DND-41 (cell line): Measurements from ENCODE around the gene HS2ST1.

Source experiments
- ATAC-seq: fragments of 200-7000 bp; cut with Tn5 transposase; 3 replicates; pipeline ENCODE4 v1.9.1; 2021; ENCODE audit warnings: low read depth; ENCODE audit not compliant: insufficient read depth
- DNase-seq: peaks from one replicate; pipeline ENCODE4 v3.0.0-alpha.2; 2020
- H2AFZ ChIP-seq: 2 replicates; pipeline ENCODE4 v1.6.0; 2012; ENCODE audit warnings: low read depth, low read length
- H3K27ac ChIP-seq: 2 replicates; pipeline ENCODE4 v1.5.1; 2012; ENCODE audit warnings: low read length, inconsistent platforms
- H3K27me3 ChIP-seq: fragments of 200-600 bp; sonication (generic); 2 replicates; pipeline ENCODE4 v1.6.0; 2012; ENCODE audit warnings: low read length, mild to moderate bottlenecking, inconsistent platforms; ENCODE audit not compliant: insufficient read depth, poor library complexity
- H3K36me3 ChIP-seq: 2 replicates; pipeline ENCODE4 v1.5.1; 2012; ENCODE audit warnings: low read length, inconsistent platforms; ENCODE audit not compliant: insufficient read depth
- H3K4me1 ChIP-seq: 2 replicates; pipeline ENCODE4 v1.5.1; 2012; ENCODE audit warnings: mild to moderate bottlenecking, low read length; ENCODE audit not compliant: insufficient read depth
- H3K4me2 ChIP-seq: 2 replicates; pipeline ENCODE4 v1.6.0; 2012; ENCODE audit warnings: mild to moderate bottlenecking, moderate library complexity, low read length, inconsistent platforms; ENCODE audit not compliant: insufficient read depth
- H3K4me3 ChIP-seq, 2 experiments: fragments of 200-600 bp in 1 of 2; shearing (Covaris generic) in 1 of 2; 2 replicates each; pipeline ENCODE4 v1.5.1; 2012 to 2016; ENCODE audit warnings: inconsistent platforms in 2 of 2, low read length in 2 of 2, mild to moderate bottlenecking in 2 of 2, low read depth in 1 of 2, moderate library complexity in 1 of 2
- H3K79me2 ChIP-seq: 2 replicates; pipeline ENCODE4 v1.6.0; 2012; ENCODE audit warnings: low read length, inconsistent platforms; ENCODE audit not compliant: insufficient read depth
- H3K9ac ChIP-seq: 2 replicates; pipeline ENCODE4 v1.6.0; 2012; ENCODE audit warnings: low read depth, mild to moderate bottlenecking, inconsistent platforms, low read length, moderate library complexity
- H3K9me3 ChIP-seq: 2 replicates; pipeline ENCODE4 v1.5.1; 2012; ENCODE audit warnings: low read length, moderate library complexity, mild to moderate bottlenecking, inconsistent platforms; ENCODE audit not compliant: insufficient read depth, severe bottlenecking
- H4K20me1 ChIP-seq: 2 replicates; pipeline ENCODE4 v1.6.0; 2012; ENCODE audit warnings: low read length; ENCODE audit not compliant: insufficient read depth
- EZH2 ChIP-seq: IDR thresholded peaks from 3 replicates; pipeline ENCODE4 v1.6.1; 2012; ENCODE audit warnings: borderline replicate concordance, low read depth, mild to moderate bottlenecking, moderate library complexity, low read length, inconsistent platforms; ENCODE audit not compliant: severe bottlenecking
- TF ChIP-seq, protein P1 (sequence below): IDR thresholded peaks from 2 replicates; pipeline ENCODE4 v1.5.1; 2012; ENCODE audit warnings: borderline replicate concordance, low read length, moderate library complexity, mild to moderate bottlenecking; ENCODE audit not compliant: poor library complexity, severe bottlenecking; ENCODE audit errors: extremely low read depth

HS2ST1 gene

DNA sequence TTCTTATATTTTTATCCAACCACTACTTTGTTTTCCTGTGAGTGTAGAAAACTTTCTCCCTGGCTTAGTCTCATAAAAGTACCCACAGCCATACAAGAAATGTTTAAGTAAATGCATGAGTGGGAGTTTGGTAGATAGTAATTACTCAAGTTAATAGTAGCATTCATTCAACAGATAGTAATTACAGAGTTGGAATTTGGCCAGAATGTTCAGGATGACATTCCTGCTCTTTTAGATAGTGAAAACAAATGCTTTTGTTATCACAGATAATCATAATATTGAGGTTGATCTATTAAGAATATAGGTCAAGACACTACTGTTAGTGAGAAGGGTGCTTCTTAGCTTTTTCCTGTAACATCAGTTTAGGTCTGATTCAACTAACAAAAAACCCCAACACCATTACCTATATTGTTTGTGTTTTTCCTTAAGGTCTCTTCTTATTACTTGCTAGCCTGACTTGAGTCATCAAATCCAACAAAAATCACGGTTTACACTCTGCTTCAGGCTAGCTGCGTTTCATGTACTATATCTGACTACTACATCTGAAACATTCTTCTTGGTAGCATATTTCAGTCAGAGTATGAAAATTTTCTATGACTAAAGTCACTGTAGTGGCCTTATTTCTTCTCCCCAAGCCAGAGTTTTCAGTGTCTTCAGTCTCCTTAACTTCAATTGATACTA is 163.7 kb downstream of the HS2ST1 start:
- Histone ChIP-seq H2AFZ (no peak overlapping the region), H3K27ac (no peak overlapping the region), H3K4me1 (no peaks in the 10 kb centered on the region), H3K27me3 (no peaks in the 10 kb centered on the region), H3K79me2 (no peaks in the 10 kb centered on the region), H3K4me2 (no peak overlapping the region), H3K4me3 (no peak overlapping the region), H3K9ac (no peak overlapping the region), H3K9me3 (no peaks in the 10 kb centered on the region), H4K20me1 (no peaks in the 10 kb centered on the region; the same call in 1 of the 2 replicates), H3K36me3 (peaks cover 3% of the 10 kb centered on the region; the same call in 1 of the 2 replicates)
- ATAC-seq = no peak
- no peak for TF ChIP-seq EZH2
- TF ChIP-seq, protein P1, sequence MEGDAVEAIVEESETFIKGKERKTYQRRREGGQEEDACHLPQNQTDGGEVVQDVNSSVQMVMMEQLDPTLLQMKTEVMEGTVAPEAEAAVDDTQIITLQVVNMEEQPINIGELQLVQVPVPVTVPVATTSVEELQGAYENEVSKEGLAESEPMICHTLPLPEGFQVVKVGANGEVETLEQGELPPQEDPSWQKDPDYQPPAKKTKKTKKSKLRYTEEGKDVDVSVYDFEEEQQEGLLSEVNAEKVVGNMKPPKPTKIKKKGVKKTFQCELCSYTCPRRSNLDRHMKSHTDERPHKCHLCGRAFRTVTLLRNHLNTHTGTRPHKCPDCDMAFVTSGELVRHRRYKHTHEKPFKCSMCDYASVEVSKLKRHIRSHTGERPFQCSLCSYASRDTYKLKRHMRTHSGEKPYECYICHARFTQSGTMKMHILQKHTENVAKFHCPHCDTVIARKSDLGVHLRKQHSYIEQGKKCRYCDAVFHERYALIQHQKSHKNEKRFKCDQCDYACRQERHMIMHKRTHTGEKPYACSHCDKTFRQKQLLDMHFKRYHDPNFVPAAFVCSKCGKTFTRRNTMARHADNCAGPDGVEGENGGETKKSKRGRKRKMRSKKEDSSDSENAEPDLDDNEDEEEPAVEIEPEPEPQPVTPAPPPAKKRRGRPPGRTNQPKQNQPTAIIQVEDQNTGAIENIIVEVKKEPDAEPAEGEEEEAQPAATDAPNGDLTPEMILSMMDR = no peak
- DNase-seq = no peak

DNA sequence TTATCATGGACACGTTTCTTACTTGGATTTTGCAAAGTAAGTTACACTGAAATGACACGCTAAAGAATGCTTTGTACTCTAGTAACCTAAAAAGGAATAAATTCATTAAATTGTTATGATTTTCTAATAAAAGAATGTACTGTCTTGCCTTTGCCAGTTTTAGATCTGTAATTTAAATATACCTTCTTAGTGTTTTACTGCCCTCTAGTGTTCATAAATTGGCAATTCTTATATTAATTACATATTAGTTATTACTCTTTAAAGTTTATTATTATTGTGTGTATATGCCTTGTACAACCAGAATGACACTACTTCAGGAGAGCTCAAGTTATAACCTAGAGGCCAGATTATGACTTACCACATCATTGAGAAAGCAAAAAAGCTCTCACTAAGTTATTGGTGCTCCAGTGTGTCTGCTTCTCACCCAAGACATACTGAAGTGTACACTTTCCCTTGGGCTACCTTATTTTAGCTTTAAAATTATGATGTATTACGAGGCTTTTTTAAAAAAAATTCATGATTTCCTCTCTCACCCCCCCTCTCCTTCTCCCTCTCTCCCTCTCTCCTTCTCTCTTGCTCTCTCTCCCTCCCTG is 169.9 kb downstream of the HS2ST1 start:
- Histone ChIP-seq H3K36me3 (no peaks in the 10 kb centered on the region), H3K27ac (no peak overlapping the region), H3K4me1 (no peaks in the 10 kb centered on the region), H3K4me3 (no peak overlapping the region), H2AFZ (no peak overlapping the region), H3K27me3 (no peaks in the 10 kb centered on the region), H3K4me2 (no peak overlapping the region), H3K9me3 (no peaks in the 10 kb centered on the region), H3K9ac (no peak overlapping the region), H4K20me1 (no peaks in the 10 kb centered on the region; the same call in 1 of the 2 replicates), H3K79me2 (no peaks in the 10 kb centered on the region)
- no peak for DNase-seq
- ATAC-seq = peak; percentile 56; the same call in 2 of the 3 replicates
- TF ChIP-seq, protein P1 = peak; percentile 55
- no peak for TF ChIP-seq EZH2

DNA sequence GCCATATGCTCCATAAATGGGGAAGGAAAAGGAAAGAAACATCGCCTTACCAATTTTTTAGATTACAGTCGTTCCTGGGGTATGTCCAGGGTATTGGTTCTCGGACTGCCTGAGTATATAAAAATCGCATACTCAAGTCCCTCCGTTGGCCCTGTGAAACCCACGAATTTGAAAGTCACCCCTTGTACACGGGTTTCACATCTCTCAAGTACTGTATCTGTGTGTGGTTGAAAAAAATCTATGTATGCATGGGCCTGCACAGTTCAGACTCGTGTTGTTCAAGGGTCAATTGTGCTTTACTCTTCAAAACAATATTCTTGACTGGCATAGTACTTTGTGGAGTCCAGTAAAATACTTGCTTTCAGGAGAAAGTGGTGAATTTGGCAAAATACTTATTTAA is 171.7 kb downstream of the HS2ST1 start:
- Histone ChIP-seq H3K36me3 (no peaks in the 10 kb centered on the region), H4K20me1 (no peaks in the 10 kb centered on the region; the same call in 1 of the 2 replicates), H3K4me3 (no peak overlapping the region), H3K9ac (no peak overlapping the region), H3K79me2 (no peaks in the 10 kb centered on the region), H3K27me3 (no peaks in the 10 kb centered on the region), H2AFZ (no peak overlapping the region), H3K4me1 (no peaks in the 10 kb centered on the region), H3K4me2 (no peak overlapping the region), H3K27ac (no peak overlapping the region), H3K9me3 (no peaks in the 10 kb centered on the region)
- no peak for TF ChIP-seq EZH2
- TF ChIP-seq, protein P1 = no peak
- ATAC-seq (no peak), DNase-seq (no peak)
